ENCODE measurements around the gene NOMO2. TPM values are rescaled to one million over a fixed set of nuclear protein-coding genes. Genes with fewer than 3 reads are reported as not detected.
"Not testable (repeated sequence)": the region's sequence is repeated elsewhere in the genome, so short reads cannot be mapped to it uniquely, and the experiment has no call there.

The NOMO2 gene
- total RNA-seq, 4 donors from 2014 or later, result 51.8 to 140 (median 117) TPM

DNA sequence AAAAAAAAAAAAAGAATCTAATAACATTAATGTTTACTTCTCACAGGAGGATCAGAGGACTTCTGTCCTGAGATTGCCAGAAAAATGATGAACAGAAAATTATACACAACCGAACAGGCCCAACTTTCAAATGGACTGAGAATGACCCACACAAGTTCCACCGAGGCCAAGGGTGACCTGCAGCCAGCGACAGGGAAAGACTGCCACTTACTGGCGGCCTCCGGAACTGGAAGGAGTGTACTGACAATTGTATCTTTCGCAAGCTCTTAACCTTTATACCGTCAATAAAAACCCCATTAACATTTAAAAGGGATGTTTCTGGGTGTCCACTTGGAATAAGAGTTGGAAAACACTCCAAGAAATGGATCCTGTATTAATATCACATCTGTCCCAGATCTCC is 63.5 kb downstream of the NOMO2 start:
- H3K36me3 ChIP-seq; H3K27me3 ChIP-seq; H3K4me3 ChIP-seq; H3K9me3 ChIP-seq; in situ Hi-C loops (cut with MboI; ENCODE audit: low sequenced_read_pairs in 4 of 4); H3K27ac ChIP-seq; DNase-seq; H3K4me1 ChIP-seq; intact Hi-C loops (cut with DNase I; ENCODE audit: low total_unique reads): not testable (repeated sequence)
- peak; percentile 71 to 82 for ATAC-seq

DNA sequence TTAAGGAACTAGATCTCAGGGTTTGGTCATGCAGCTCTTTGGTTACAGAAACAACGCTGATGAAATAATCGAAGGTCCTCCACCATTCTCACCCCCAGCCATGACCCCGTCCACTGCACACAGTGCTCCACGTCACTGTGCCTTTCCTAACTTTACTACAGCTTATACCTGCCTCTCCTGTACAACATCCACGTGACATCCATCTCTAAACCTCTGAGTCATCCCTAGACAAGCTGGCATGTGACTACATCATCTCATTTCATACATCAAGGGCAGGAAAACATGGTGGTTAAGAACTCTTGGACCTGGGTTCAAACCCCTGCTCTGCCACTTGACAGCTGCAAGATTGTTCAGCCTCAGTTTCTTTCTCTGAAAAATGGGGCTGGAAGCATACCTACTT is 64.9 kb downstream of the NOMO2 start:
- H3K9me3 ChIP-seq; in situ Hi-C loops (cut with MboI; ENCODE audit: low sequenced_read_pairs in 4 of 4); H3K27ac ChIP-seq; DNase-seq; H3K4me3 ChIP-seq; H3K4me1 ChIP-seq; intact Hi-C loops (cut with DNase I; ENCODE audit: low total_unique reads); H3K27me3 ChIP-seq; H3K36me3 ChIP-seq: not testable (repeated sequence)
- ATAC-seq, result peak in 1 of 2 donors; percentile 34

DNA sequence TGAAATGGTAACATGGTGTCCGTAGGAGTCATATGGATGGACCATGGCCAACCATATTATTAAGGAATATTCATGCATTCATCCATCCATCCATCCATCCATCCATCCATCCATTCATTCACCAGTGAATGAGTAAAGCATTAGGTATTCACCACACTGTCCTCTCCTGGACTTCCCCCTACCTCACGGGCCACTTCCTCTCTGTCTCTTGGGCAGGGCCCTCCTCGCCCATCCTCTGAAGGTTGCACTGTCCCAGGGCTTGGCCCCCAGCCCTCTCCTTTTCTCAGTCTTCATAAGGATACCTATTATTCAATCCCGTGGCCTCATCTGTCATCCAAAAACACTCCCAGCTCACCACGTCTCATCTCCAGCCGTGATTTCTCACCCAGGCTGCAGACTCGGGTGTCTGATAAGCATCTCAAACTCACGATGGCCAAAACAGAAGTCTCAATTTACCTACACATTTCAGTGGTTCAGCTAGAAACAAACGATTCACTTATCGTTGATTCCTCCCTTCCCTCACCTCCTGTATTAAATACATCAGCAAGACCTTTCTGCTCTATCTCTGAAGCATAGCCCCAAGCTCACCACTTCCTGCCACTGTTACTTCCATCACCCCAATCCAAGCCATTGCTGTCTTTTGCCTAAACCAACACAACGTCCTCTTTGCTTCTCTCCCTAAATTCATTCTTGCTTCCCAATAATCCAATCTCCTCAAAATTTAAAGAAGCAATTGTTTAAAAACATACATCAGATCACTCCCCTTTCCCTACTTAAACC is 69.6 kb downstream of the NOMO2 start:
- in situ Hi-C loops (cut with MboI; ENCODE audit: low sequenced_read_pairs in 4 of 4); H3K9me3 ChIP-seq; intact Hi-C loops (cut with DNase I; ENCODE audit: low total_unique reads): not testable (repeated sequence)

DNA sequence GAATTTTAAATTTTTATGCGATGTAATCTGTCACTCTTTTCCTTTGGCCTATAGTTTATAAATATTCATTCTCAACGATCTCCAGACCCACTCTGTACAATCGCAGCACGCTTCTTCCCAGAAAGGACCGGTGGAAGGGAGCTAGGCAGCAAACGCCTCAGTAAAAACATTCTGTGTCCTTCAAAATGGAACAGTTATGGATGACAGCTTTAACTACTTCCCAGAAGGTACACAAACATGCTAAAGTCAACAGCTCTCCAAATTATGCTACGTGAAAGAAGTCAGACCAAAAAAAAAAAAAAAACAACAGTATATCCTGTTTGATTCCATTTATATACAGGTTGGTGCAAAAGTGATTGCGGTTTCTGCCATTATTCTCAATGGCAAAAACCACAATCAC is 125.9 kb downstream of the NOMO2 start:
- intact Hi-C loops (cut with DNase I; ENCODE audit: low total_unique reads); H3K27ac ChIP-seq; DNase-seq; H3K27me3 ChIP-seq; H3K4me1 ChIP-seq; H3K36me3 ChIP-seq; ATAC-seq; in situ Hi-C loops (cut with MboI; ENCODE audit: low sequenced_read_pairs in 4 of 4); H3K4me3 ChIP-seq; H3K9me3 ChIP-seq: not testable (repeated sequence)

More for the DNA sequence above, 69.6 kb downstream of the NOMO2 start:
- H3K4me1 ChIP-seq, ATAC-seq, H3K4me3 ChIP-seq, H3K27me3 ChIP-seq, H3K27ac ChIP-seq, DNase-seq, H3K36me3 ChIP-seq: not testable (repeated sequence)

DNA sequence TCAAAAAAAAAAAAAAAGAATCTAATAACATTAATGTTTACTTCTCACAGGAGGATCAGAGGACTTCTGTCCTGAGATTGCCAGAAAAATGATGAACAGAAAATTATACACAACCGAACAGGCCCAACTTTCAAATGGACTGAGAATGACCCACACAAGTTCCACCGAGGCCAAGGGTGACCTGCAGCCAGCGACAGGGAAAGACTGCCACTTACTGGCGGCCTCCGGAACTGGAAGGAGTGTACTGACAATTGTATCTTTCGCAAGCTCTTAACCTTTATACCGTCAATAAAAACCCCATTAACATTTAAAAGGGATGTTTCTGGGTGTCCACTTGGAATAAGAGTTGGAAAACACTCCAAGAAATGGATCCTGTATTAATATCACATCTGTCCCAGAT is 146.1 kb downstream of the NOMO2 start:
- peak; percentile 59 to 77 for ATAC-seq
- H3K36me3 ChIP-seq; DNase-seq; in situ Hi-C loops (cut with MboI; ENCODE audit: low sequenced_read_pairs in 4 of 4); intact Hi-C loops (cut with DNase I; ENCODE audit: low total_unique reads); H3K9me3 ChIP-seq; H3K27ac ChIP-seq; H3K4me1 ChIP-seq; H3K4me3 ChIP-seq; H3K27me3 ChIP-seq: not testable (repeated sequence)

DNA sequence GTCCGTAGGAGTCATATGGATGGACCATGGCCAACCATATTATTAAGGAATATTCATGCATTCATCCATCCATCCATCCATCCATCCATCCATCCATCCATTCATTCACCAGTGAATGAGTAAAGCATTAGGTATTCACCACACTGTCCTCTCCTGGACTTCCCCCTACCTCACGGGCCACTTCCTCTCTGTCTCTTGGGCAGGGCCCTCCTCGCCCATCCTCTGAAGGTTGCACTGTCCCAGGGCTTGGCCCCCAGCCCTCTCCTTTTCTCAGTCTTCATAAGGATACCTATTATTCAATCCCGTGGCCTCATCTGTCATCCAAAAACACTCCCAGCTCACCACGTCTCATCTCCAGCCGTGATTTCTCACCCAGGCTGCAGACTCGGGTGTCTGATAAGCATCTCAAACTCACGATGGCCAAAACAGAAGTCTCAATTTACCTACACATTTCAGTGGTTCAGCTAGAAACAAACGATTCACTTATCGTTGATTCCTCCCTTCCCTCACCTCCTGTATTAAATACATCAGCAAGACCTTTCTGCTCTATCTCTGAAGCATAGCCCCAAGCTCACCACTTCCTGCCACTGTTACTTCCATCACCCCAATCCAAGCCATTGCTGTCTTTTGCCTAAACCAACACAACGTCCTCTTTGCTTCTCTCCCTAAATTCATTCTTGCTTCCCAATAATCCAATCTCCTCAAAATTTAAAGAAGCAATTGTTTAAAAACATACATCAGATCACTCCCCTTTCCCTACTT is 152.2 kb downstream of the NOMO2 start:
- ATAC-seq; H3K27ac ChIP-seq; H3K27me3 ChIP-seq; DNase-seq; intact Hi-C loops (cut with DNase I; ENCODE audit: low total_unique reads); H3K4me1 ChIP-seq; H3K9me3 ChIP-seq; in situ Hi-C loops (cut with MboI; ENCODE audit: low sequenced_read_pairs in 4 of 4); H3K4me3 ChIP-seq; H3K36me3 ChIP-seq: not testable (repeated sequence)

DNA sequence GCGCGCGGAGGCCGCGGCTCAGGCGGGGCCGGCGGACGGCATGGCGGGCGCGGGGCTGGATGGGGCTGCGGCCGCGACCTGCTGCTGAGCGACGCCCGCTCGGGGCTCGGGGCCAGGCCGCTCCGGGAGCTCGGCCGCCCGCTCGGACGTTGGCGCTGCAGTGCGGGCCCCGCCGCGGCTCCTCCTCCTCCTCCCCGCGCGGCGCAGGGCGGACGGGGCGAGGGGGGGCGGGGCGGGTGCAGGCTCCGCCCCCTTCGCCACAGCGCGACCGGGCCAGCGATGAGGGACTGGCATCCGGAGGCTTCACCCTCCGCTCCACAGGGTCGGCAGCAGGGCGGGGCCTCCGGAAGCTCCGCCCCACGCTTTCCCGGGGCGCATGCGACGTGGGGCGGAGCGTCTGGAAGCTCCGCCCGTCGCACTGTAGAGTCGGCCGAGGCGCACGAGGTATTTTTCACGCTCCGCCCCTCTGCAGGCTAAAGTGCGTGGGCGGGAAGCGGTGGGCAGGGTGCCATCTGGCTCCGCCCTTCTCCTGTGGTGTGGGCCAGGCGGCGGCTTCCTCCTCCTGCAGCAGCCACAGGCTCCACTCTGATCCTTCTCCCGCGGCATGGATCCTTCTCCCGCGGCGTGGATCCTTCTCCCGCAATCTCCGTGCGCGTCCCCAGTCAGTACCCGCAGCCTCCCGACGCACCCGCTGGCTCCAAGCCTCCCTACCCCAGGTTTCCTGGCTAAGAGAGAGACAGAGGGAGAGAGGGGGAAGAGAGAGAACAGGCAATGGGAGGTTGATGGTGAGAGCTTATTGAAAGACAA is 159.8 kb downstream of the NOMO2 start:
- intact Hi-C loops (cut with DNase I; ENCODE audit: low total_unique reads); H3K4me3 ChIP-seq; in situ Hi-C loops (cut with MboI; ENCODE audit: low sequenced_read_pairs in 4 of 4); DNase-seq; H3K4me1 ChIP-seq; H3K27me3 ChIP-seq; H3K9me3 ChIP-seq; H3K27ac ChIP-seq; H3K36me3 ChIP-seq: not testable (repeated sequence)
- ATAC-seq, result peak; percentile 58 to 91

DNA sequence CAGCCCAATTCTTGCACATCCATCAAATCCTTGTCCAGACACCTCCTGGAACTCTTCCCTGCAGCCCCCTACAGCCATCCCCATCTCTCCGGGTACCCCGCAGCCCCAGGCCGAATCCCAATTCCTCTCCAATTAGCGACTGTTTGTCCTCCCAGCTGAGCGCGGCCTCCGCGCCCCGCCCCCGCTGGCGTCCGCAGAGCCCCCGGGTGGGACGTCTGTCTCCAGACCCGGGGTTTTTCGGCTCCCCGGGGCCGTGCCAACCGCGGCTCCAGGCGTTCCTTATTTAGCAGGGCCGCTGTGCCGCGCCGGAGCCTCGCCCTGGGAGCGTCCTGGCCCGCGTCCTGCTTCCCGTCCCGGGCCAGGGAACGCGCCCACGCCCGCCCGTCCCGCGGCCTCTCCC is 160.7 kb downstream of the NOMO2 start:
- intact Hi-C loops (cut with DNase I; ENCODE audit: low total_unique reads); ATAC-seq; H3K9me3 ChIP-seq; H3K36me3 ChIP-seq; H3K4me1 ChIP-seq; H3K27me3 ChIP-seq; in situ Hi-C loops (cut with MboI; ENCODE audit: low sequenced_read_pairs in 4 of 4): not testable (repeated sequence)
- DNase-seq, result peak in 1 of 2 donors; percentile 49
- Histone ChIP-seq H3K27ac (peak overlapping the region; percentile 70 to 86 (median 80)), H3K4me3 (peak overlapping the region; percentile 42 to 64 (median 53))

DNA sequence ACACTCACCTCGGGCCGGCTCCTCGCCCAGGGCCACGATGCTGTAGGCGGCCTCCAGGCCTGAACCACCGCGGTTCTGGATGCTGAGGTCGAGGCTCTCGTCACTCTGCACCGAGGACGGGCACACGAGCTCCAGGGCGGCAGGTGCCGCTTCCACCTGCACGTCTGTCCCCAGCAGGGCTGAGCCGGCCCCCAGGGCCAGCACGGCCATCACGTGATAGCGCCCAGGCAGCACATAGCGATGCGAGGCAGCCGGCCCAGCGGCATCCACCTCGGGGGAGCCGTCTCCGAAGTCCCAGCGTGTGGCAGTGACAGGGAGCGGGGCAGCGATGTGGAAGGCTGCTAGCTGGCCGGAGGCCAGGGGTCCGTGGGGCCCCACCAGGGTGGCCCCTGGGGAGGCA is 167.5 kb downstream of the NOMO2 start:
- in situ Hi-C loops (cut with MboI; ENCODE audit: low sequenced_read_pairs in 4 of 4); H3K27ac ChIP-seq; H3K27me3 ChIP-seq; intact Hi-C loops (cut with DNase I; ENCODE audit: low total_unique reads); DNase-seq; H3K36me3 ChIP-seq; H3K9me3 ChIP-seq; H3K4me1 ChIP-seq; H3K4me3 ChIP-seq; ATAC-seq: not testable (repeated sequence)

DNA sequence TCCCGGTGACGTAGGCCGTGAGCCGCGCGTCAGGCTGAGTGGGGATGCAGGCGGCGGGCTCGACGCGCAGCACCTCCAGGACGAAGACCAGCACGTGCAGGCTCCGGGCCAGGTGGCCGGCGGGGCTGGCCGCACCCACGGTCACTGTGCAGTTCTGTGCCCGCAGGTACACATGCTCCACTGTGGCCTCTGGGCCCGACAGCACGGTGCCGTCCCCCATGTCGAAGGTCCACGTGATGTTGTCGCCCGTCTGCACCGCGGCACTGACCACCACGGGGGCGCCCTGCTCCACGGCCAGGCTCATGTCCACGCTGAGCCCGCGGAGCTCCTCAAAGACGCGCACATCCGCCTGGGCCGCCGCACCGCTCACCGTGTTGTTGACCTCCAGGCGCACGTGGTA is 174.1 kb downstream of the NOMO2 start:
- H3K36me3 ChIP-seq; DNase-seq; H3K9me3 ChIP-seq; in situ Hi-C loops (cut with MboI; ENCODE audit: low sequenced_read_pairs in 4 of 4); intact Hi-C loops (cut with DNase I; ENCODE audit: low total_unique reads); H3K27me3 ChIP-seq; ATAC-seq; H3K27ac ChIP-seq; H3K4me3 ChIP-seq; H3K4me1 ChIP-seq: not testable (repeated sequence)

DNA sequence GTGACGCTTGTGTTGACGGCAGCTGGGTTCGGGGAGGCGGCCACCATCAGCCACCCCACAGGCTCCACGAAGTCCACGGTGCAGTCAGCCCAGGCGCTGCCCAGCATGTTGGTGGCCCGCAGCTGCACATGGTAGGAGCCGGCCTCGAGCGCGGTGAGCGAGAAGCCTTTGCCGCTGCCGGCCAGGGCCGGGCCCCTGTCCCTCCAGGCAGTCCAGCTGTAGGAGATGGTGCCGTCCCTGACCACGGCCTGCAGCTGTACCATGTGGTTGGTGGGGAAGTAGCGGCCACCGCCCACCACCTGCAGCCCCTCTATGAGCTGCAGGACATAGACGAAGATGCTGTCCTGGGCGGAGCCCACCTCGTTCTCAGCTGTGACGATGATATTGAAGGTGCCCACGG is 175.4 kb downstream of the NOMO2 start:
- H3K4me1 ChIP-seq; H3K4me3 ChIP-seq; in situ Hi-C loops (cut with MboI; ENCODE audit: low sequenced_read_pairs in 4 of 4); H3K36me3 ChIP-seq; H3K27ac ChIP-seq; H3K9me3 ChIP-seq; ATAC-seq; H3K27me3 ChIP-seq; DNase-seq; intact Hi-C loops (cut with DNase I; ENCODE audit: low total_unique reads): not testable (repeated sequence)
